AML-193 (cell line): ENCODE data around the gene CT47A7.
"Not testable (repeated sequence)": the region's sequence is repeated elsewhere in the genome, so short reads cannot be mapped to it uniquely, and the experiment has no call there.

Experiments
- DNase-seq, 2 experiments: peaks; one replicate each; lab custom pipeline; 2025; lab: John Stamatoyannopoulos, UW

The CT47A7 gene

GRCh38 chrX:120956500-120956899 lies at the start of gene CT47A7:
Gene CT47A7 (minus strand): TSS chrX:120956600. CDS start chrX:120956345, 255 bp downstream.
- DNase-seq = not testable (repeated sequence)

- DNase-seq = no peak
Measured at GRCh38 chrX:121000589-121000988, 44.2 kb upstream of the CT47A7 start.

DNA sequence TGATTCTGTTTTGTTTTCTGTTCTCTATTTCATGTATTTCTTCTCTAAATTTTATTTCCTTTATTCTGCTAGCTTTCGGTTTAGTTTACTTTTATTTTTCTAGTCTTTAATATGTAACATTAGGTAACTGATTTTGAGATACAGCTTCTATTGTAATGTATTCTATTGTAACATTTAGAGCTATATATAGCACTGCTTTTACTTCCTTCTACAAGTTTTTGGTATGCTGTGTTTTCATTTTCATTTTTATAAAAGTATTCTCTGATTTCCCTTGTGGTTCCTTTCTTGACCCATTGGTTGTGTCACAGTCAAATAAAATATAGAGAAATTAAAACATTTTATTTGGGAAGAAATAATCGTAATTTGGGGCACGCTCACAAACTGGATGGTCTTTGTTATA lies 43.0 kb upstream of the CT47A7 start:
- no peak for DNase-seq

GRCh38 chrX:120985660-120986059 lies 29.3 kb upstream of the CT47A7 start, which contains the start of gene CT47A1:
Gene CT47A1 (minus strand): TSS chrX:120985760. CDS start chrX:120985529, 231 bp downstream.
- not testable (repeated sequence) for DNase-seq
